Parathyroid adenoma (tissue), 2 donors: ENCODE measurements around the gene UBXN1.

ENCODE experiments used
- H2AFZ ChIP-seq: fragments of 300-600 bp; sonication (generic); one replicate; pipeline ENCODE4 v1.7.0; 2017; ENCODE audit warnings: antibody characterized with exemption, mild to moderate bottlenecking
- H3K27ac ChIP-seq: fragments of 300-600 bp; sonication (generic); one replicate; pipeline ENCODE4 v1.7.0; 2017
- H3K27me3 ChIP-seq: fragments of 300-600 bp; sonication (generic); one replicate; pipeline ENCODE4 v1.7.0; 2017; ENCODE audit warnings: low read length; ENCODE audit not compliant: control insufficient read depth, insufficient read depth
- H3K36me3 ChIP-seq: fragments of 300-600 bp; sonication (generic); one replicate; pipeline ENCODE4 v1.7.0; 2017; ENCODE audit warnings: low read length; ENCODE audit not compliant: control insufficient read depth, insufficient read depth
- H3K4me1 ChIP-seq: fragments of 300-600 bp; sonication (generic); one replicate; pipeline ENCODE4 v1.7.0; 2017; ENCODE audit warnings: control low read depth
- H3K4me2 ChIP-seq: fragments of 300-600 bp; sonication (generic); one replicate; pipeline ENCODE4 v1.7.0; 2017; ENCODE audit warnings: low read length
- H3K4me3 ChIP-seq: fragments of 300-600 bp; sonication (generic); one replicate; pipeline ENCODE4 v1.7.0; 2017; ENCODE audit warnings: low read depth, low read length
- H3K79me2 ChIP-seq: fragments of 300-600 bp; sonication (generic); one replicate; pipeline ENCODE4 v1.7.0; 2017; ENCODE audit warnings: control low read depth
- H3K9ac ChIP-seq: fragments of 300-600 bp; sonication (generic); one replicate; pipeline ENCODE4 v1.7.0; 2017; ENCODE audit warnings: mild to moderate bottlenecking
- H3K9me3 ChIP-seq: fragments of 300-600 bp; sonication (generic); one replicate; pipeline ENCODE4 v1.7.0; 2017; ENCODE audit warnings: low read length; ENCODE audit not compliant: control insufficient read depth
- TF ChIP-seq, protein P1 (sequence below): fragments of 300-600 bp; sonication (generic); IDR thresholded peaks from one replicate; pipeline ENCODE4 v1.7.0; 2017; ENCODE audit warnings: antibody characterized with exemption, mild to moderate bottlenecking
- donor health status: primary hyperparathyroidism.

The UBXN1 gene

DNA sequence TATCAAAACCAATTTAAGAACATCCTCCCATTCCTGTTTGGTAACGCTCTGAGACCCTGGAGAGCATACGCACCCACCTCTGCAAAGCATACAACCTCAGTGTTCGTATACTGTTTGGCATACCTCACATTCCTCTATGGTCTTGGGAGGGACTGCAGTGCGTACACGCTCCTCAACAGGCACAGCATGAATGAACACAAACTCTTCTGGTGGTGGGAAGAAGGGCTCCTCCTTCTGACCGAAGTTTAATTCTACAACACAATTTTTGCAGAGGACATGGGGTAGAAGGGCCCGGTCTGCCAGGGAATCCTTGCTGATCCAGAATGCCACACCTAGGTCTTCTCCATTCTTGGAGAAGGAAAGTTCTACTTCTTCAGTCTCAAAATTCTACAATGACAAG lies 43.1 kb upstream of the UBXN1 start:
- Histone ChIP-seq H3K36me3 (no peaks in the 10 kb centered on the region), H3K9ac (no peak overlapping the region)

DNA sequence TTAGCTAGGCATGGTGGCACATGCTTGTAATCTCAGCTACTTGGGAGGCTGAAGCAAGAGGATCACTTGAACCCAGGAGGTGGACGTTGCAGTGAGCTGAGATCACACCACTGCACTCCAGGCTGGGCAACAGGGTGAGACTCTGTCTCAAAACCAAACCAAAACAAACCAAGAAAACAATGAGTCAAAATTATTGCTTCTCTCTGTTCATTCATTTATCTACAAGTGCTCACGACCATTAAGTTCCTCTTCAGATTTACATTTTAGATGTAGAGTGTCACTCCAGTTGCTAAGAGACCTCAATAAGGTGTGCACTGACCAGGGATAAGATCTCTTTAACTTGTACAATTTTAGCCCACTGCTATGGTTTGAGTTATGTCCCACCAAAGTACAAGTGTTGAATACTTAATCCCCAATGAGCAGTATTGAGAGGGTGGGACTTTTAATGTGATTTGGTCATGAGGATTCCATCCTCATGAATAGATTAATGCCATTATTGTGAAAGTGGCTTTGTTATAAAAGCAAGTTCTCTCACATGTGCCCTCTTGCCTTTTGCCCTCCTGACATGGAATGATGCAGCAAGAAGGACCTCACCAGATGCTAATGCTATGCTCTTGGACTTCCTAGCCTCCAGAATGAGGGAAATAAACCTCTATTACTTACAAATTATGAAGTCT lies 40.6 kb upstream of the UBXN1 start:
- Histone ChIP-seq H3K79me2 (peaks cover 41% of the 10 kb centered on the region), H3K36me3 (no peaks in the 10 kb centered on the region), H3K27me3 (no peaks in the 10 kb centered on the region), H3K9ac (no peak overlapping the region), H2AFZ (no peak overlapping the region), H3K4me2 (no peak overlapping the region), H3K9me3 (no peaks in the 10 kb centered on the region), H3K4me3 (no peak overlapping the region), H3K4me1 (peaks cover 2% of the 10 kb centered on the region), H3K27ac (no peak overlapping the region)
- TF ChIP-seq, protein P1, sequence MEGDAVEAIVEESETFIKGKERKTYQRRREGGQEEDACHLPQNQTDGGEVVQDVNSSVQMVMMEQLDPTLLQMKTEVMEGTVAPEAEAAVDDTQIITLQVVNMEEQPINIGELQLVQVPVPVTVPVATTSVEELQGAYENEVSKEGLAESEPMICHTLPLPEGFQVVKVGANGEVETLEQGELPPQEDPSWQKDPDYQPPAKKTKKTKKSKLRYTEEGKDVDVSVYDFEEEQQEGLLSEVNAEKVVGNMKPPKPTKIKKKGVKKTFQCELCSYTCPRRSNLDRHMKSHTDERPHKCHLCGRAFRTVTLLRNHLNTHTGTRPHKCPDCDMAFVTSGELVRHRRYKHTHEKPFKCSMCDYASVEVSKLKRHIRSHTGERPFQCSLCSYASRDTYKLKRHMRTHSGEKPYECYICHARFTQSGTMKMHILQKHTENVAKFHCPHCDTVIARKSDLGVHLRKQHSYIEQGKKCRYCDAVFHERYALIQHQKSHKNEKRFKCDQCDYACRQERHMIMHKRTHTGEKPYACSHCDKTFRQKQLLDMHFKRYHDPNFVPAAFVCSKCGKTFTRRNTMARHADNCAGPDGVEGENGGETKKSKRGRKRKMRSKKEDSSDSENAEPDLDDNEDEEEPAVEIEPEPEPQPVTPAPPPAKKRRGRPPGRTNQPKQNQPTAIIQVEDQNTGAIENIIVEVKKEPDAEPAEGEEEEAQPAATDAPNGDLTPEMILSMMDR: no peak

More for the DNA sequence above, 43.1 kb upstream of the UBXN1 start:
- H3K27ac ChIP-seq: no peak overlapping the region
- no peaks in the 10 kb centered on the region for H3K9me3 ChIP-seq
- TF ChIP-seq, protein P1: no peak
- H3K4me2 ChIP-seq: no peak overlapping the region
- peaks cover 6% of the 10 kb centered on the region for H3K4me1 ChIP-seq
- no peak overlapping the region for H3K4me3 ChIP-seq
- no peaks in the 10 kb centered on the region for H3K27me3 ChIP-seq
- no peak overlapping the region for H2AFZ ChIP-seq
- peaks cover 55% of the 10 kb centered on the region for H3K79me2 ChIP-seq

DNA sequence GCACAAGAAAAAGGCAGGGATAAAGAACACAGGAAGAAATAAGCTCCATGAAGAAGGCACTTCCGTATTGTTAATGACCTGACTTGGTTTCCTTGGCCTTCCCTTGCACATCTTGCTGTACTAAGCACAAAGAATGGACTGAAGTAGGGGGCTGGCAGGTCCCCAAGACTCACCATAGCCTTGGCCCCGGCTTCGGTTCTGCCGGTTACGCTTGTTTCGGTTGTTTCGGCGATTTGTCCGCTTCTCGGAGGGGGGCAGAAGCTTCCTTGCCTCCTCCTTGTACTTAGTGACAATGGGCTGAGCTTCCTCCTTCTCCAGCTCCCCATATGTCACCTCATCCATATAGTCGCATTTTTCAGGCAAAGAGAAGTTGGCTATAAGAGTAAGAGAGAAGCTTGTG lies 37.9 kb upstream of the UBXN1 start:
- Histone ChIP-seq H3K9ac (no peak overlapping the region), H2AFZ (no peak overlapping the region), H3K4me3 (no peak overlapping the region), H3K79me2 (peaks cover 18% of the 10 kb centered on the region), H3K9me3 (no peaks in the 10 kb centered on the region), H3K4me2 (no peak overlapping the region), H3K27ac (no peak overlapping the region), H3K4me1 (no peaks in the 10 kb centered on the region), H3K36me3 (no peaks in the 10 kb centered on the region), H3K27me3 (no peaks in the 10 kb centered on the region)
- TF ChIP-seq, protein P1: no peak

DNA sequence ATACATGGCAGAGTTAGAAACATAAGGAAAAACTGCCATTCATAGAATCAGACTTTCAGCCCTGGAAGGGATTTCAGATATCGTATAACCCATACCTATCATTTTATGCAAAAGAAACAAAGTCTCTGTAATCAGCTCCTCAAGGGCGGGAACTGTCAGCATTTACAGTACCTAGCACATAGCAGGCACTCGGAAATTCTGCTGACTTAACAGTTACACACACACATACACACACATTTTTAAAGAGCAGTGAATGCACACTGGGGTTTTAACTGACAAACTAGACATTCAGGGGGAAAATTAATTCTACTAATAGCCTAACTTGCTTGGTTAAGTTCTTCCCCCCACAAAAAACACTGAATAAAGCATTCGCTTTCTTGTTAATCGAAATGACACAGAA lies 37.3 kb upstream of the UBXN1 start:
- H3K36me3 ChIP-seq: no peaks in the 10 kb centered on the region
- TF ChIP-seq, protein P1: no peak
- H3K27ac ChIP-seq: no peak overlapping the region
- H3K9me3 ChIP-seq: no peaks in the 10 kb centered on the region
- peaks cover 15% of the 10 kb centered on the region for H3K79me2 ChIP-seq
- H3K4me3 ChIP-seq: no peak overlapping the region
- H2AFZ ChIP-seq: no peak overlapping the region
- no peaks in the 10 kb centered on the region for H3K4me1 ChIP-seq
- no peaks in the 10 kb centered on the region for H3K27me3 ChIP-seq
- no peak overlapping the region for H3K9ac ChIP-seq
- H3K4me2 ChIP-seq: no peak overlapping the region
